IMR-90 (cell line): ENCODE results near the gene SDR9C7.

Experiments
- CTCF ChIP-seq: conservative IDR thresholded peaks from 2 replicates; pipeline ENCODE4 v1.5.1; 2012; ENCODE audit warnings: mild to moderate bottlenecking, low read depth, low read length, improper control_type of control experiment
- POLR2A ChIP-seq: IDR thresholded peaks from 2 replicates; pipeline ENCODE4 v1.6.1; 2012; ENCODE audit warnings: mild to moderate bottlenecking, low read depth, low read length
- USF2 ChIP-seq: fragments of 150-350 bp; IDR thresholded peaks from 2 replicates; pipeline ENCODE4 v1.6.1; 2017; ENCODE audit warnings: mild to moderate bottlenecking, antibody characterized with exemption, low read length, low read depth

DNA sequence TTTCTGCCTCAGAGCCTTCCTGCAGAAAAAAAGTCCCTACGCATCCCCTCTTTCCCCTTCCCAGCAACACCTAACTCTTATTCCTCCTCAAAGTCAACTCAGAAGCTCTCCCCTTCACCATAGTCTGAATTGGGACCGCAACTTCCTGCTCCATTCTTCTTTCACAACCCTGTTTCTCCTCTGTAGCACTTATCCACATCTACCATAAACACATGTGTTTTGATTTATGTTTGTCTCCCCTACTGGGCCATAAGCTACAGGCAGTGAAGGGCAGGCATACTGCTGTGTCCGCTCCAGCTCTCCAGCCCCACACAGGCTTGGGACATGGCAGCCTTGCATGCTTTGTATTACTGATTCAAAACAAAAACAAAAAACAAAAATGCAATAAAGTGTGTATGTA, 5.9 kb downstream of the SDR9C7 start:
- TF ChIP-seq USF2 (no peak), CTCF (no peak), POLR2A (no peak)
